GM12878 (cell line): ENCODE results near the gene FMNL2. TPM values are rescaled to one million over a fixed set of nuclear protein-coding genes. Genes with fewer than 3 reads are reported as not detected.

Experiments
- ATAC-seq: fragments of 200-7000 bp; cut with Tn5 transposase; 3 replicates; pipeline ENCODE4 v1.9.1; 2020; ENCODE audit warnings: mild to moderate bottlenecking, moderate library complexity
- BruUV-seq: library from RNA; stranded (reverse); fragments of 400-500 nt; replicated peaks from 2 replicates; lab custom pipeline; 2021; lab: Mats Ljungman, UMichigan
- CTCF ChIA-PET: fragments of 300-600 bp; sonication (Branson Sonifier 250); formaldehyde crosslinking; extraction: SDS; loops from one replicate; lab custom pipeline; 2021; ENCODE audit warnings: inconsistent platforms; lab: Yijun Ruan, JAX
- POLR2A ChIA-PET: fragments of 350-600 bp; formaldehyde crosslinking; extraction: SDS; loops from one replicate; lab custom pipeline; 2021; ENCODE audit warnings: inconsistent platforms; lab: Charles Lee
- RAD21 ChIA-PET: fragments of 300-600 bp; sonication (Branson Sonifier 250); formaldehyde crosslinking; loops from one replicate; lab custom pipeline; 2023; ENCODE audit warnings: antibody characterized with exemption; ENCODE audit not compliant: unreplicated experiment; lab: Charles Lee
- SMC1A ChIA-PET: fragments of 300-600 bp; sonication (Branson Sonifier 250); formaldehyde crosslinking; loops from one replicate; lab custom pipeline; 2023; ENCODE audit not compliant: unreplicated experiment, uncharacterized antibody; lab: Charles Lee
- DNase-seq: peaks from one replicate; pipeline ENCODE4 v3.0.0-alpha.2; 2011; ENCODE audit warnings: low read depth, low spot score
- FAIRE-seq: peaks from 3 replicates; lab custom pipeline; 2011; peaks lifted over from hg19 to GRCh38; lab: Jason Lieb, UNC
- H2AFZ ChIP-seq: 2 replicates; pipeline ENCODE4 v1.6.0; 2011; ENCODE audit warnings: low read depth, low read length, control low read depth; ENCODE audit not compliant: control insufficient read depth
- H3K27ac ChIP-seq: 2 replicates; pipeline ENCODE4 v1.5.1; 2011; ENCODE audit warnings: control low read depth; ENCODE audit not compliant: control insufficient read depth, insufficient read depth
- H3K27me3 ChIP-seq, 2 experiments: replicated peaks in 1 of 2; 2 replicates each; pipeline versions ENCODE4 v1.6.0 to v1.6.1; 2011; ENCODE audit warnings: low read length in 1 of 2; ENCODE audit not compliant: control insufficient read depth in 2 of 2, insufficient read depth in 2 of 2
- H3K36me3 ChIP-seq, 2 experiments: 2 replicates each; pipeline ENCODE4 v1.5.1; 2011; ENCODE audit warnings: low read length in 1 of 2; ENCODE audit not compliant: control insufficient read depth in 2 of 2, insufficient read depth in 2 of 2
- H3K4me1 ChIP-seq: 2 replicates; pipeline ENCODE4 v1.6.1; 2011; ENCODE audit warnings: mild to moderate bottlenecking, low read length, moderate library complexity, mixed read lengths; ENCODE audit not compliant: control insufficient read depth, insufficient read depth
- H3K4me2 ChIP-seq: 2 replicates; pipeline ENCODE4 v1.6.0; 2011; ENCODE audit warnings: control low read depth; ENCODE audit not compliant: control insufficient read depth, insufficient read depth
- H3K4me3 ChIP-seq: fragments of 200-600 bp; sonication (generic); 2 replicates; pipeline ENCODE4 v1.5.1; 2016
- H3K79me2 ChIP-seq: 2 replicates; pipeline ENCODE4 v1.6.0; 2011; ENCODE audit warnings: low read length; ENCODE audit not compliant: control insufficient read depth, insufficient read depth
- H3K9ac ChIP-seq: 2 replicates; pipeline ENCODE4 v1.8.0; 2011; ENCODE audit warnings: low read length, control low read depth, mixed read lengths; ENCODE audit not compliant: control insufficient read depth, insufficient read depth
- H3K9me3 ChIP-seq: replicated peaks from 3 replicates; pipeline ENCODE4 v1.5.1; 2011; ENCODE audit warnings: mild to moderate bottlenecking, low read length; ENCODE audit not compliant: control insufficient read depth, insufficient read depth
- H4K20me1 ChIP-seq: 2 replicates; pipeline ENCODE4 v1.6.0; 2011; ENCODE audit not compliant: control insufficient read depth, insufficient read depth
- CBFB ChIP-seq: IDR thresholded peaks from 2 replicates; pipeline ENCODE4 v1.6.1; 2016; ENCODE audit warnings: antibody characterized with exemption, low read depth
- CBX3 ChIP-seq: fragments of 200-600 bp; sonication (generic); IDR thresholded peaks from 2 replicates; pipeline ENCODE4 v1.6.1; 2016; ENCODE audit warnings: low read depth, borderline replicate concordance
- CHD2 ChIP-seq: IDR thresholded peaks from 2 replicates; pipeline ENCODE4 v1.6.1; 2011; ENCODE audit warnings: low read depth, low read length, improper control_type of control experiment, borderline replicate concordance
- EP300 ChIP-seq, 2 experiments: fragments of 150-350 bp in 1 of 2; IDR thresholded peaks; 2 replicates each; pipeline ENCODE4 v1.6.1; 2011 to 2012; ENCODE audit warnings: low read depth in 2 of 2, low read length in 2 of 2, borderline replicate concordance in 1 of 2, improper control_type of control experiment in 1 of 2, inconsistent platforms in 1 of 2; ENCODE audit not compliant: control insufficient read depth in 1 of 2
- FOXM1 ChIP-seq: IDR thresholded peaks from 2 replicates; pipeline ENCODE4 v1.6.1; 2012; ENCODE audit warnings: low read depth, mild to moderate bottlenecking, inconsistent platforms, low read length, moderate library complexity
- LARP7 ChIP-seq: fragments of 450-650 bp; IDR thresholded peaks from 2 replicates; pipeline ENCODE4 v1.6.1; 2017; ENCODE audit warnings: mild to moderate bottlenecking
- NFIC ChIP-seq: IDR thresholded peaks from 2 replicates; pipeline ENCODE4 v1.6.1; 2012; ENCODE audit warnings: low read depth, mild to moderate bottlenecking, inconsistent platforms, low read length, moderate library complexity
- NFYB ChIP-seq: IDR thresholded peaks from 2 replicates; pipeline ENCODE4 v1.6.1; 2011; ENCODE audit warnings: low read depth, mild to moderate bottlenecking, low read length, improper control_type of control experiment, moderate library complexity; ENCODE audit not compliant: insufficient read depth
- POLR2AphosphoS2 ChIP-seq: IDR thresholded peaks from 2 replicates; pipeline ENCODE4 v1.6.1; 2011; ENCODE audit warnings: low read depth, mild to moderate bottlenecking, low read length, improper control_type of control experiment, moderate library complexity
- POLR2AphosphoS5 ChIP-seq: IDR thresholded peaks from 2 replicates; pipeline ENCODE4 v1.6.1; 2011; ENCODE audit warnings: mild to moderate bottlenecking, low read length, inconsistent platforms
- TCF3 ChIP-seq: IDR thresholded peaks from 2 replicates; pipeline ENCODE4 v1.6.1; 2012; ENCODE audit warnings: low read depth, mild to moderate bottlenecking, low read length, borderline replicate concordance; ENCODE audit not compliant: insufficient read depth
- WGBS: methylation state at CpG from one replicate; pipeline ENCODE4 v1.1.6; 2016; ENCODE audit warnings: low lambda C conversion rate; ENCODE audit not compliant: insufficient replicate concordance, insufficient coverage; ENCODE audit errors: missing lambda C conversion rate; 5-methylcytosine and 5-hydroxymethylcytosine counted together
- in situ Hi-C: fragments of 300-500 bp; cut with MboI; formaldehyde crosslinking; loops from 9 replicates; pipeline ENCODE4 v1.14.3; 2018; ENCODE audit warnings: mixed read lengths
- intact Hi-C: fragments of 100-400 bp; cut with micrococcal nuclease; formaldehyde crosslinking; loops from one replicate; pipeline ENCODE4 v1.14.2; 2022; ENCODE audit not compliant: unreplicated experiment
- polyA plus RNA-seq, 11 experiments: library from polyadenylated mRNA; depleted of rRNA in 4 of 11; unstranded in 6 of 11; stranded (reverse) in 5 of 11; fragments of >200 nt; fragmentation: Nextera tagmentation in 4 of 11; fragmentation: Illumina TruSeq in 1 of 11; extraction: Ambion mirVana in 4 of 11; extraction: Trizol in 1 of 11; gene quantifications; 1 replicate in 1 of 11; 2 replicates in 10 of 11; pipeline versions ENCODE4 v1.2.1 to v1.2.3, GENCODE V29; 2011 to 2016; ENCODE audit warnings: inconsistent platforms in 2 of 11, missing spikeins in 2 of 11, low read depth in 1 of 11
- total RNA-seq, 4 experiments: library from RNA; depleted of rRNA in 3 of 4; stranded (reverse); fragments of >200 nt in 3 of 4; fragmentation: Illumina TruSeq in 1 of 4; extraction: Trizol in 1 of 4; gene quantifications; 2 replicates each; pipeline versions ENCODE4 v1.2.1 to v1.2.3, GENCODE V29; 2013 to 2021
- TF ChIP-seq, protein P1 (sequence below): fragments of 450-650 bp; IDR thresholded peaks from 2 replicates; pipeline ENCODE4 v1.6.1; 2017; ENCODE audit warnings: mild to moderate bottlenecking, moderate library complexity
- TF ChIP-seq, protein P2 (sequence below): fragments of 450-650 bp; IDR thresholded peaks from 2 replicates; pipeline ENCODE4 v1.6.1; 2017; ENCODE audit warnings: borderline replicate concordance
- TF ChIP-seq, protein P3 (sequence below): fragments of 450-650 bp; IDR thresholded peaks from 2 replicates; pipeline ENCODE4 v1.6.1; 2017; ENCODE audit warnings: mild to moderate bottlenecking, moderate library complexity

Gene FMNL2
- total and polyA plus RNA-seq, 10 of the 15 experiments (the other 5 are each of a cell fraction or from before 2014, with no cell fraction given), result 0.13 to 9.9 (median 0.35) TPM

DNA sequence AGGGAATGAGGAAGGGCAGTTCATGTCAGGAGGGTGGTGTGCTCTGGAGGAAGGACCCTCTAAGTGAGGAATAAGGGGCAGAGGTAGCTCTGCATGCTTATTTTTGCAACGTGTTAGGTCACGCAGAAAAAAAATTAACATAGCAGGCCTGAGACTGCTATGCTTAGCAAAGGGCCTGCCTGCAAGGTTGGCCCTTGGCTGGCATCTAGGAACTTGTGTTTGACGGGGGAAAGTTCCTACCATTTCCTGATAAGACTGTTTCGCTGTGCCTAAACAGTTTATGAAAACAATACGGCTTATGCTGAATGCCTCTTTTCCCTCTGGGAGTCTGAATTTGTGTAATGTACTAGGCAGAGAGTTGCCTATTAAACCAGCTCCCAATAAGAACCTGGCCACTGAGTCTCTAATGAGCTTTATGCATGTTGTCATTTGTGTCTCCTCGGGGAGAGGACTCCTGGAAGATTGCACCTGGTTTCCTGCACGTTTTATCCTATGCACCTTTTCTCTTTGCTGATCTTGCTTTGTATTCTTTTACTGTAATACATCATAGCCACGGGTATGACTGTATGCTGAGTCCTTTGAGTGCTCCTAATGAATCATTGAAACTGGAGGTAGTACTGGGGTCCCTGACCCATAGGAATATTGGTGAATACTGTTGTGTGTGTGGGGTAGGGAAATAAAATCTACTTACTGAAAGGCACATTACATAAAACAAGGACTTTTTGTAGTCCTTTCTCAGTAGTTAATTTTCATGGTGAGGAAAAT, 213.3 kb downstream of the FMNL2 start:
- no peaks in the 10 kb centered on the region for H3K9me3 ChIP-seq
- no peak for DNase-seq
- intact Hi-C loops, result no loop called here
- H3K27me3 ChIP-seq, result no peaks in the 10 kb centered on the region
- H3K4me1 ChIP-seq, result no peaks in the 10 kb centered on the region
- no peak for FAIRE-seq
- POLR2A ChIA-PET, result no interaction called here
- H3K9ac ChIP-seq, result no peak overlapping the region
- H3K79me2 ChIP-seq, result no peaks in the 10 kb centered on the region
- ATAC-seq, result no peak
- TF ChIP-seq LARP7 (no peak), NFIC (no peak), NFYB (no peak), POLR2AphosphoS5 (no peak), CBX3 (no peak), CBFB (no peak), POLR2AphosphoS2 (no peak), CHD2 (no peak), FOXM1 (no peak), TCF3 (no peak), EP300 (IDR thresholded peaks at IDR 0.05; ENCODE audit: borderline replicate concordance in 1 of 2, control insufficient read depth in 1 of 2, low read depth in 2 of 2, low read length in 2 of 2) (no peak)
- TF ChIP-seq, protein P1, sequence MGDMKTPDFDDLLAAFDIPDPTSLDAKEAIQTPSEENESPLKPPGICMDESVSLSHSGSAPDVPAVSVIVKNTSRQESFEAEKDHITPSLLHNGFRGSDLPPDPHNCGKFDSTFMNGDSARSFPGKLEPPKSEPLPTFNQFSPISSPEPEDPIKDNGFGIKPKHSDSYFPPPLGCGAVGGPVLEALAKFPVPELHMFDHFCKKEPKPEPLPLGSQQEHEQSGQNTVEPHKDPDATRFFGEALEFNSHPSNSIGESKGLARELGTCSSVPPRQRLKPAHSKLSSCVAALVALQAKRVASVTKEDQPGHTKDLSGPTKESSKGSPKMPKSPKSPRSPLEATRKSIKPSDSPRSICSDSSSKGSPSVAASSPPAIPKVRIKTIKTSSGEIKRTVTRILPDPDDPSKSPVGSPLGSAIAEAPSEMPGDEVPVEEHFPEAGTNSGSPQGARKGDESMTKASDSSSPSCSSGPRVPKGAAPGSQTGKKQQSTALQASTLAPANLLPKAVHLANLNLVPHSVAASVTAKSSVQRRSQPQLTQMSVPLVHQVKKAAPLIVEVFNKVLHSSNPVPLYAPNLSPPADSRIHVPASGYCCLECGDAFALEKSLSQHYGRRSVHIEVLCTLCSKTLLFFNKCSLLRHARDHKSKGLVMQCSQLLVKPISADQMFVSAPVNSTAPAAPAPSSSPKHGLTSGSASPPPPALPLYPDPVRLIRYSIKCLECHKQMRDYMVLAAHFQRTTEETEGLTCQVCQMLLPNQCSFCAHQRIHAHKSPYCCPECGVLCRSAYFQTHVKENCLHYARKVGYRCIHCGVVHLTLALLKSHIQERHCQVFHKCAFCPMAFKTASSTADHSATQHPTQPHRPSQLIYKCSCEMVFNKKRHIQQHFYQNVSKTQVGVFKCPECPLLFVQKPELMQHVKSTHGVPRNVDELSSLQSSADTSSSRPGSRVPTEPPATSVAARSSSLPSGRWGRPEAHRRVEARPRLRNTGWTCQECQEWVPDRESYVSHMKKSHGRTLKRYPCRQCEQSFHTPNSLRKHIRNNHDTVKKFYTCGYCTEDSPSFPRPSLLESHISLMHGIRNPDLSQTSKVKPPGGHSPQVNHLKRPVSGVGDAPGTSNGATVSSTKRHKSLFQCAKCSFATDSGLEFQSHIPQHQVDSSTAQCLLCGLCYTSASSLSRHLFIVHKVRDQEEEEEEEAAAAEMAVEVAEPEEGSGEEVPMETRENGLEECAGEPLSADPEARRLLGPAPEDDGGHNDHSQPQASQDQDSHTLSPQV, result no peak
- TF ChIP-seq, protein P2, sequence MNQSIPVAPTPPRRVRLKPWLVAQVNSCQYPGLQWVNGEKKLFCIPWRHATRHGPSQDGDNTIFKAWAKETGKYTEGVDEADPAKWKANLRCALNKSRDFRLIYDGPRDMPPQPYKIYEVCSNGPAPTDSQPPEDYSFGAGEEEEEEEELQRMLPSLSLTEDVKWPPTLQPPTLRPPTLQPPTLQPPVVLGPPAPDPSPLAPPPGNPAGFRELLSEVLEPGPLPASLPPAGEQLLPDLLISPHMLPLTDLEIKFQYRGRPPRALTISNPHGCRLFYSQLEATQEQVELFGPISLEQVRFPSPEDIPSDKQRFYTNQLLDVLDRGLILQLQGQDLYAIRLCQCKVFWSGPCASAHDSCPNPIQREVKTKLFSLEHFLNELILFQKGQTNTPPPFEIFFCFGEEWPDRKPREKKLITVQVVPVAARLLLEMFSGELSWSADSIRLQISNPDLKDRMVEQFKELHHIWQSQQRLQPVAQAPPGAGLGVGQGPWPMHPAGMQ, result no peak
- TF ChIP-seq, protein P3, sequence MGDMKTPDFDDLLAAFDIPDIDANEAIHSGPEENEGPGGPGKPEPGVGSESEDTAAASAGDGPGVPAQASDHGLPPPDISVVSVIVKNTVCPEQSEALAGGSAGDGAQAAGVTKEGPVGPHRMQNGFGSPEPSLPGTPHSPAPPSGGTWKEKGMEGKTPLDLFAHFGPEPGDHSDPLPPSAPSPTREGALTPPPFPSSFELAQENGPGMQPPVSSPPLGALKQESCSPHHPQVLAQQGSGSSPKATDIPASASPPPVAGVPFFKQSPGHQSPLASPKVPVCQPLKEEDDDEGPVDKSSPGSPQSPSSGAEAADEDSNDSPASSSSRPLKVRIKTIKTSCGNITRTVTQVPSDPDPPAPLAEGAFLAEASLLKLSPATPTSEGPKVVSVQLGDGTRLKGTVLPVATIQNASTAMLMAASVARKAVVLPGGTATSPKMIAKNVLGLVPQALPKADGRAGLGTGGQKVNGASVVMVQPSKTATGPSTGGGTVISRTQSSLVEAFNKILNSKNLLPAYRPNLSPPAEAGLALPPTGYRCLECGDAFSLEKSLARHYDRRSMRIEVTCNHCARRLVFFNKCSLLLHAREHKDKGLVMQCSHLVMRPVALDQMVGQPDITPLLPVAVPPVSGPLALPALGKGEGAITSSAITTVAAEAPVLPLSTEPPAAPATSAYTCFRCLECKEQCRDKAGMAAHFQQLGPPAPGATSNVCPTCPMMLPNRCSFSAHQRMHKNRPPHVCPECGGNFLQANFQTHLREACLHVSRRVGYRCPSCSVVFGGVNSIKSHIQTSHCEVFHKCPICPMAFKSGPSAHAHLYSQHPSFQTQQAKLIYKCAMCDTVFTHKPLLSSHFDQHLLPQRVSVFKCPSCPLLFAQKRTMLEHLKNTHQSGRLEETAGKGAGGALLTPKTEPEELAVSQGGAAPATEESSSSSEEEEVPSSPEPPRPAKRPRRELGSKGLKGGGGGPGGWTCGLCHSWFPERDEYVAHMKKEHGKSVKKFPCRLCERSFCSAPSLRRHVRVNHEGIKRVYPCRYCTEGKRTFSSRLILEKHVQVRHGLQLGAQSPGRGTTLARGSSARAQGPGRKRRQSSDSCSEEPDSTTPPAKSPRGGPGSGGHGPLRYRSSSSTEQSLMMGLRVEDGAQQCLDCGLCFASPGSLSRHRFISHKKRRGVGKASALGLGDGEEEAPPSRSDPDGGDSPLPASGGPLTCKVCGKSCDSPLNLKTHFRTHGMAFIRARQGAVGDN, result no peak
- TF ChIP-seq, all 136 proteins: peak for 0
- ChIA-PET RAD21 (interaction anchor here (1.0 to 2.2 kb wide), 2 partner anchors 87 to 212 kb away, joined by 3 to 6 read pairs; no protein-coding TSS in a partner anchor), SMC1A (interaction anchor here (0.9 to 1.2 kb wide), 3 partner anchors 14 to 59 kb away, joined by 3 to 4 read pairs (median 3); no protein-coding TSS in a partner anchor), CTCF (no interaction called here)
- 45% methylated on average over 8 of the region's 8 CpGs for WGBS
- Histone ChIP-seq H3K4me2 (no peak overlapping the region), H3K27ac (no peak overlapping the region), H3K4me3 (no peak overlapping the region), H4K20me1 (no peaks in the 10 kb centered on the region), H2AFZ (no peak overlapping the region), H3K36me3 (no peaks in the 10 kb centered on the region)
- no TSS peak for BruUV-seq
- in situ Hi-C loops, result no loop called here
